Liver (tissue), 3 donors: ENCODE measurements around the gene SSBP2.

ENCODE experiments used
- CTCF ChIP-seq: fragments of 150-350 bp; IDR thresholded peaks from 2 replicates; pipeline ENCODE4 v1.5.1; 2017; ENCODE audit warnings: improper control_type of control experiment, low read depth, low read length; ENCODE audit not compliant: missing input control
- JUND ChIP-seq, 2 donors: IDR thresholded peaks; 2 replicates each; pipeline ENCODE4 v1.6.1; 2016; ENCODE audit warnings: antibody characterized with exemption in 2 of 2
- RAD21 ChIP-seq, 2 donors: IDR thresholded peaks; 2 replicates each; pipeline ENCODE4 v1.6.1; 2016; ENCODE audit warnings: antibody characterized with exemption in 2 of 2, mild to moderate bottlenecking in 2 of 2
- REST ChIP-seq: IDR thresholded peaks from 2 replicates; pipeline ENCODE4 v1.6.1; 2016; ENCODE audit warnings: antibody characterized with exemption, mild to moderate bottlenecking
- YY1 ChIP-seq: IDR thresholded peaks from 2 replicates; pipeline ENCODE4 v1.6.1; 2016; ENCODE audit warnings: antibody characterized with exemption, mild to moderate bottlenecking
- TF ChIP-seq, protein P1 (sequence below): IDR thresholded peaks from 2 replicates; pipeline ENCODE4 v1.6.1; 2016; ENCODE audit warnings: antibody characterized with exemption
- donor health status: healthy.
- donor health status: healthy.

GRCh38 chr5:81626524-81626923, 124.4 kb downstream of the SSBP2 start:
- TF ChIP-seq RAD21 (IDR thresholded peaks at IDR 0.05) (no peak), CTCF (no peak), YY1 (no peak), REST (no peak), JUND (IDR thresholded peaks at IDR 0.05) (no peak)
- TF ChIP-seq, protein P1, sequence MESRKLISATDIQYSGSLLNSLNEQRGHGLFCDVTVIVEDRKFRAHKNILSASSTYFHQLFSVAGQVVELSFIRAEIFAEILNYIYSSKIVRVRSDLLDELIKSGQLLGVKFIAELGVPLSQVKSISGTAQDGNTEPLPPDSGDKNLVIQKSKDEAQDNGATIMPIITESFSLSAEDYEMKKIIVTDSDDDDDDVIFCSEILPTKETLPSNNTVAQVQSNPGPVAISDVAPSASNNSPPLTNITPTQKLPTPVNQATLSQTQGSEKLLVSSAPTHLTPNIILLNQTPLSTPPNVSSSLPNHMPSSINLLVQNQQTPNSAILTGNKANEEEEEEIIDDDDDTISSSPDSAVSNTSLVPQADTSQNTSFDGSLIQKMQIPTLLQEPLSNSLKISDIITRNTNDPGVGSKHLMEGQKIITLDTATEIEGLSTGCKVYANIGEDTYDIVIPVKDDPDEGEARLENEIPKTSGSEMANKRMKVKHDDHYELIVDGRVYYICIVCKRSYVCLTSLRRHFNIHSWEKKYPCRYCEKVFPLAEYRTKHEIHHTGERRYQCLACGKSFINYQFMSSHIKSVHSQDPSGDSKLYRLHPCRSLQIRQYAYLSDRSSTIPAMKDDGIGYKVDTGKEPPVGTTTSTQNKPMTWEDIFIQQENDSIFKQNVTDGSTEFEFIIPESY: no peak
